ENCODE measurements around the gene ERICH4. TPM values are rescaled to one million over a fixed set of nuclear protein-coding genes. Genes with fewer than 3 reads are reported as not detected.

ERICH4 gene
- total and polyA plus RNA-seq, 9 of the 15 experiments (the other 6 are each of a cell fraction or from before 2014, with no cell fraction given): not detected

- TF ChIP-seq RNF219 (CRISPR knock-in tag; IDR thresholded peaks at IDR 0.05): no peak
- TF ChIP-seq ZNF449 (CRISPR knock-in tag; IDR thresholded peaks at IDR 0.05): no peak
- TF ChIP-seq ZFPM2 (CRISPR knock-in tag; IDR thresholded peaks at IDR 0.05): no peak
- no peak for TF ChIP-seq USF1 (CRISPR knock-in tag; IDR thresholded peaks at IDR 0.05)
- TF ChIP-seq HMG20B (CRISPR knock-in tag; IDR thresholded peaks at IDR 0.05): no peak
- TF ChIP-seq ETV5 (CRISPR knock-in tag; IDR thresholded peaks at IDR 0.05; ENCODE audit: low read depth): peak; percentile 86
- TF ChIP-seq THRB (CRISPR knock-in tag; conservative IDR thresholded peaks at IDR 0.05): no peak
- no peak; the same call in 1 of the 2 replicates for TF ChIP-seq ERF (CRISPR knock-in tag; IDR thresholded peaks at IDR 0.05)
- TF ChIP-seq SMC3 (conservative IDR thresholded peaks at IDR 0.05; ENCODE audit: insufficient read depth, low read depth, low read length): no peak
- no peak for TF ChIP-seq PTBP1 (IDR thresholded peaks at IDR 0.05; ENCODE audit: low read depth, low read length)
- peak; percentile 93 for TF ChIP-seq RBBP5 (IDR thresholded peaks at IDR 0.05; ENCODE audit: borderline replicate concordance, insufficient read depth, low read length, poor library complexity, severe bottlenecking)
- TF ChIP-seq, protein P1, sequence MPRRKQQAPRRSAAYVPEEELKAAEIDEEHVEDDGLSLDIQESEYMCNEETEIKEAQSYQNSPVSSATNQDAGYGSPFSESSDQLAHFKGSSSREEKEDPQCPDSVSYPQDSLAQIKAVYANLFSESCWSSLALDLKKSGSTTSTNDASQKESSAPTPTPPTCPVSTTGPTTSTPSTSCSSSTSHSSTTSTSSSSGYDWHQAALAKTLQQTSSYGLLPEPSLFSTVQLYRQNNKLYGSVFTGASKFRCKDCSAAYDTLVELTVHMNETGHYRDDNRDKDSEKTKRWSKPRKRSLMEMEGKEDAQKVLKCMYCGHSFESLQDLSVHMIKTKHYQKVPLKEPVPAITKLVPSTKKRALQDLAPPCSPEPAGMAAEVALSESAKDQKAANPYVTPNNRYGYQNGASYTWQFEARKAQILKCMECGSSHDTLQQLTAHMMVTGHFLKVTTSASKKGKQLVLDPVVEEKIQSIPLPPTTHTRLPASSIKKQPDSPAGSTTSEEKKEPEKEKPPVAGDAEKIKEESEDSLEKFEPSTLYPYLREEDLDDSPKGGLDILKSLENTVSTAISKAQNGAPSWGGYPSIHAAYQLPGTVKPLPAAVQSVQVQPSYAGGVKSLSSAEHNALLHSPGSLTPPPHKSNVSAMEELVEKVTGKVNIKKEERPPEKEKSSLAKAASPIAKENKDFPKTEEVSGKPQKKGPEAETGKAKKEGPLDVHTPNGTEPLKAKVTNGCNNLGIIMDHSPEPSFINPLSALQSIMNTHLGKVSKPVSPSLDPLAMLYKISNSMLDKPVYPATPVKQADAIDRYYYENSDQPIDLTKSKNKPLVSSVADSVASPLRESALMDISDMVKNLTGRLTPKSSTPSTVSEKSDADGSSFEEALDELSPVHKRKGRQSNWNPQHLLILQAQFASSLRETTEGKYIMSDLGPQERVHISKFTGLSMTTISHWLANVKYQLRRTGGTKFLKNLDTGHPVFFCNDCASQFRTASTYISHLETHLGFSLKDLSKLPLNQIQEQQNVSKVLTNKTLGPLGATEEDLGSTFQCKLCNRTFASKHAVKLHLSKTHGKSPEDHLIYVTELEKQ (CRISPR knock-in tag; IDR thresholded peaks at IDR 0.05): no peak
- TF ChIP-seq RB1 (IDR thresholded peaks at IDR 0.05; ENCODE audit: low read depth): no peak; the same call in none of the 2 replicates
- no peak for TF ChIP-seq SREBF1 (IDR thresholded peaks at IDR 0.05; ENCODE audit: borderline replicate concordance, low read depth, low read length)
- no peak for TF ChIP-seq PURB (CRISPR knock-in tag; IDR thresholded peaks at IDR 0.05; ENCODE audit: low read depth)
- no peak for TF ChIP-seq DMBX1 (CRISPR knock-in tag; IDR thresholded peaks at IDR 0.05; ENCODE audit: borderline replicate concordance)
Measured at GRCh38 chr19:41439441-41440222, 3.3 kb upstream of the ERICH4 start, which contains the start of gene DMAC2 (continued).
